Uterus (tissue), 2 donors: ENCODE measurements around the gene PI16.

Experiments used
- CTCF ChIP-seq, 4 experiments: fragments of 200-600 bp in 2 of 4; fragments of 450-650 bp in 2 of 4; sonication (generic) in 2 of 4; IDR thresholded peaks; one replicate each; pipeline ENCODE4 v1.5.1; 2016 to 2019; ENCODE audit warnings: antibody characterized with exemption in 4 of 4, mild to moderate bottlenecking in 2 of 4, moderate library complexity in 1 of 4
- POLR2A ChIP-seq, 2 donors: fragments of 450-650 bp; IDR thresholded peaks; one replicate each; pipeline ENCODE4 v1.6.1; 2016; ENCODE audit warnings: antibody characterized with exemption in 2 of 2, mild to moderate bottlenecking in 1 of 2, moderate library complexity in 1 of 2

- TF ChIP-seq CTCF (IDR thresholded peaks at IDR 0.05) (no peak), POLR2A (IDR thresholded peaks at IDR 0.05) (no peak)
These were observed 36.9 kb upstream of the PI16 start for GRCh38 chr6:36917541-36918193.
